K562 (cell line): ENCODE results near the gene MMP12. TPM values are rescaled to one million over a fixed set of nuclear protein-coding genes. Genes with fewer than 3 reads are reported as not detected.
"Not testable (repeated sequence)": the region's sequence is repeated elsewhere in the genome, so short reads cannot be mapped to it uniquely, and the experiment has no call there.

Source experiments
- ATAC-seq: fragments of 200-7000 bp; cut with Tn5 transposase; 3 replicates; pipeline ENCODE4 v1.9.1; 2020; ENCODE audit warnings: moderate library complexity
- BruUV-seq: library from RNA; stranded (reverse); fragments of 400-500 nt; replicated peaks from 2 replicates; lab custom pipeline; 2021; lab: Mats Ljungman, UMichigan
- CTCF ChIA-PET: fragments of 300-600 bp; formaldehyde crosslinking; extraction: SDS; loops from one replicate; lab custom pipeline; 2021; ENCODE audit warnings: low intra/inter-chr PET ratio; lab: Yijun Ruan, JAX
- POLR2A ChIA-PET: fragments of 300-600, 350-650 bp; sonication (Branson Sonifier 250); formaldehyde crosslinking; extraction: SDS; loops from one replicate; lab custom pipeline; 2021; ENCODE audit warnings: antibody characterized with exemption, inconsistent platforms; lab: Yijun Ruan, JAX
- DNase-seq, 4 experiments: peaks; one replicate each; pipeline versions ENCODE4 v3.0.0 to v3.0.0-alpha.2; 2011 to 2018; ENCODE audit warnings: low spot score in 3 of 4, mixed read lengths in 3 of 4; ENCODE audit errors: extremely low read depth in 1 of 4
- FAIRE-seq: peaks from 2 replicates; lab custom pipeline; 2011; peaks lifted over from hg19 to GRCh38; lab: Jason Lieb, UNC
- H2AFZ ChIP-seq: 2 replicates; pipeline ENCODE4 v1.6.0; 2011; ENCODE audit warnings: low read depth, low read length, control low read depth, inconsistent platforms
- H3K27ac ChIP-seq: fragments of 200-600 bp; 3 replicates; pipeline ENCODE4 v1.8.0; 2011; ENCODE audit warnings: low read depth, mild to moderate bottlenecking, control low read depth, inconsistent platforms, low read length, moderate library complexity, mixed read lengths; ENCODE audit errors: extremely low read depth
- H3K27me3 ChIP-seq, 2 experiments: fragments of 300-600 bp in 1 of 2; 2 replicates in 1 of 2; 3 replicates in 1 of 2; pipeline versions ENCODE4 v1.6.0 to v1.8.0; 2011; ENCODE audit warnings: inconsistent platforms in 2 of 2, low read length in 2 of 2, mild to moderate bottlenecking in 1 of 2, mixed read lengths in 1 of 2, moderate library complexity in 1 of 2; ENCODE audit not compliant: control insufficient read depth in 2 of 2, insufficient read depth in 2 of 2
- H3K36me3 ChIP-seq: fragments of 300-600 bp; 3 replicates; pipeline ENCODE4 v1.8.0; 2011; ENCODE audit warnings: mild to moderate bottlenecking, low read length, inconsistent platforms; ENCODE audit not compliant: control insufficient read depth, insufficient read depth
- H3K4me1 ChIP-seq, 2 experiments: fragments of 200-600 bp in 1 of 2; replicated peaks in 1 of 2; 2 replicates in 1 of 2; 3 replicates in 1 of 2; pipeline versions ENCODE4 v1.5.1 to v1.8.0; 2011; ENCODE audit warnings: inconsistent platforms in 2 of 2, low read length in 2 of 2, mild to moderate bottlenecking in 1 of 2, mixed read lengths in 1 of 2, moderate library complexity in 1 of 2; ENCODE audit not compliant: control insufficient read depth in 2 of 2, insufficient read depth in 2 of 2
- H3K4me2 ChIP-seq: 2 replicates; pipeline ENCODE4 v1.6.1; 2011; ENCODE audit warnings: low read length, control low read depth, inconsistent platforms, mixed read lengths; ENCODE audit not compliant: insufficient read depth
- H3K4me3 ChIP-seq: fragments of 200-600 bp; sonication (generic), shearing (Covaris generic); 2 replicates; pipeline ENCODE4 v1.5.1; 2016; ENCODE audit warnings: control low read depth, inconsistent platforms
- H3K79me2 ChIP-seq: fragments of 200-600 bp; 3 replicates; pipeline ENCODE4 v1.8.0; 2011; ENCODE audit warnings: low read length, inconsistent platforms; ENCODE audit not compliant: control insufficient read depth, insufficient read depth
- H3K9ac ChIP-seq, 2 experiments: 2 replicates each; pipeline versions ENCODE4 v1.6.0 to v1.6.1; 2011; ENCODE audit warnings: low read depth in 2 of 2, low read length in 2 of 2, control low read depth in 1 of 2, inconsistent platforms in 1 of 2, mild to moderate bottlenecking in 1 of 2, mixed read lengths in 1 of 2; ENCODE audit not compliant: insufficient read depth in 1 of 2
- H3K9me1 ChIP-seq: one replicate; pipeline ENCODE4 v1.6.0; 2011; ENCODE audit warnings: inconsistent platforms, mild to moderate bottlenecking, low read length, moderate library complexity; ENCODE audit not compliant: control insufficient read depth, insufficient read depth
- H3K9me3 ChIP-seq: replicated peaks from 2 replicates; pipeline ENCODE4 v1.5.1; 2011; ENCODE audit warnings: low read depth, low read length, inconsistent platforms; ENCODE audit not compliant: control insufficient read depth, insufficient read depth
- H4K20me1 ChIP-seq: replicated peaks from 2 replicates; pipeline ENCODE4 v1.6.1; 2011; ENCODE audit warnings: low read length, inconsistent platforms, mixed read lengths; ENCODE audit not compliant: control insufficient read depth, insufficient read depth
- ARID3A ChIP-seq: IDR thresholded peaks from 2 replicates; pipeline ENCODE4 v1.6.1; 2012; ENCODE audit warnings: low read depth, low read length, improper control_type of control experiment, borderline replicate concordance
- CBX5 ChIP-seq: IDR thresholded peaks from 2 replicates; pipeline ENCODE4 v1.6.1; 2014; ENCODE audit warnings: low read depth, borderline replicate concordance
- ELK3 ChIP-seq: fragments of 450-650 bp; formaldehyde crosslinking; IDR thresholded peaks from 2 replicates; pipeline ENCODE4 v1.4.0; 2020; ENCODE audit warnings: mild to moderate bottlenecking
- HNRNPK ChIP-seq: fragments of 200-400 bp; formaldehyde crosslinking; IDR thresholded peaks from one replicate; pipeline ENCODE4 v1.6.1; 2018; ENCODE audit warnings: mild to moderate bottlenecking, low read depth, low read length; ENCODE audit not compliant: poor library complexity, severe bottlenecking
- PURB ChIP-seq: sonication (generic); formaldehyde crosslinking; IDR thresholded peaks from 2 replicates; pipeline ENCODE4 v1.9.0; 2021; ENCODE audit warnings: low read depth, mild to moderate bottlenecking, missing genetic modification reagents
- THRAP3 ChIP-seq: fragments of 450-650 bp; IDR thresholded peaks from 2 replicates; pipeline ENCODE4 v1.6.1; 2016; ENCODE audit warnings: mild to moderate bottlenecking, inconsistent platforms, borderline replicate concordance
- XRCC3 ChIP-seq: fragments of 450-650 bp; IDR thresholded peaks from 2 replicates; pipeline ENCODE4 v1.6.1; 2017; ENCODE audit warnings: mild to moderate bottlenecking, moderate library complexity
- ZNF184 ChIP-seq: sonication (generic); formaldehyde crosslinking; IDR thresholded peaks from 2 replicates; pipeline ENCODE4 v1.5.0; 2020; ENCODE audit warnings: missing genetic modification reagents
- WGBS: fragments of 100-300 bp; shearing (Covaris generic); methylation state at CpG from one replicate; pipeline ENCODE4 v1.1.6; 2016; ENCODE audit warnings: low coverage, mixed read lengths; ENCODE audit not compliant: insufficient coverage; ENCODE audit errors: missing lambda C conversion rate; 5-methylcytosine and 5-hydroxymethylcytosine counted together
- in situ Hi-C: fragments of 300-500 bp; cut with MboI; formaldehyde crosslinking; loops from 4 replicates; pipeline ENCODE4 v1.15.0; 2018; ENCODE audit warnings: inconsistent platforms, mixed read lengths
- intact Hi-C: fragments of 100-400 bp; cut with micrococcal nuclease; formaldehyde crosslinking; loops from 2 replicates; pipeline ENCODE4 v1.14.2; 2022
- polyA plus RNA-seq, 8 experiments: library from polyadenylated mRNA; depleted of rRNA in 4 of 8; stranded (reverse) in 5 of 8; unstranded in 3 of 8; fragments of >200 nt; fragmentation: Nextera tagmentation in 2 of 8; fragmentation: Illumina TruSeq in 1 of 8; extraction: Ambion mirVana in 2 of 8; extraction: Trizol in 1 of 8; gene quantifications; 2 replicates each; pipeline versions ENCODE4 v1.2.1 to v1.2.3, GENCODE V29; 2011 to 2014; ENCODE audit warnings: inconsistent platforms in 1 of 8, missing spikeins in 1 of 8
- total RNA-seq, 7 experiments: library from RNA; depleted of rRNA in 6 of 7; stranded (reverse); fragments of >200 nt in 6 of 7; fragmentation: Illumina TruSeq in 2 of 7; extraction: Trizol in 2 of 7; gene quantifications; 2 replicates each; pipeline versions ENCODE4 v1.2.1 to v1.2.3, GENCODE V29; 2011 to 2021; ENCODE audit warnings: low replicate concordance in 1 of 7

Gene MMP12
- total and polyA plus RNA-seq, 9 of the 15 experiments (the other 6 are each of a cell fraction or from before 2014, with no cell fraction given) = not detected

- 0% methylated on average over 2 of the region's 2 CpGs for WGBS
- Histone ChIP-seq H3K4me2 (no peak overlapping the region), H4K20me1 (no peaks in the 10 kb centered on the region), H3K4me3 (no peak overlapping the region)
- FAIRE-seq = no peak
- TF ChIP-seq PURB (CRISPR knock-in tag) = no peak
- TF ChIP-seq CBX5 = no peak
- no peak for TF ChIP-seq HNRNPK
- TF ChIP-seq THRAP3 = no peak
- no peak for TF ChIP-seq XRCC3
- no peak for TF ChIP-seq ELK3 (CRISPR knock-in tag)
- TF ChIP-seq ZNF184 (CRISPR knock-in tag) = no peak
- TF ChIP-seq ARID3A = no peak
- TF ChIP-seq, all 486 proteins: peak for 0
- no peaks in the 10 kb centered on the region for H3K27me3 ChIP-seq
- no peak for ATAC-seq
- intact Hi-C loops = no loop called here
- POLR2A ChIA-PET = no interaction called here
- no peaks in the 10 kb centered on the region for H3K9me1 ChIP-seq
- H3K79me2 ChIP-seq = no peaks in the 10 kb centered on the region
- no peaks in the 10 kb centered on the region for H3K4me1 ChIP-seq
- no peaks in the 10 kb centered on the region for H3K9me3 ChIP-seq
- in situ Hi-C loops = no loop called here
- no TSS peak for BruUV-seq
- no peaks in the 10 kb centered on the region for H3K36me3 ChIP-seq
- no peak overlapping the region for H3K27ac ChIP-seq
- CTCF ChIA-PET = no interaction called here
- no peak overlapping the region for H2AFZ ChIP-seq
- no peak for DNase-seq
- no peak overlapping the region for H3K9ac ChIP-seq
Measured at GRCh38 chr11:102878595-102878994, 3.8 kb upstream of the MMP12 start.

GRCh38 chr11:102869354-102869964 lies 5.3 kb downstream of the MMP12 start:
- H3K79me2 ChIP-seq, H3K36me3 ChIP-seq, POLR2A ChIA-PET, H3K27me3 ChIP-seq, H2AFZ ChIP-seq, H3K9ac ChIP-seq, H3K9me1 ChIP-seq, BruUV-seq, H4K20me1 ChIP-seq, H3K9me3 ChIP-seq, H3K4me1 ChIP-seq, DNase-seq, H3K4me3 ChIP-seq, ATAC-seq, FAIRE-seq, intact Hi-C loops, CTCF ChIA-PET, H3K4me2 ChIP-seq, in situ Hi-C loops, H3K27ac ChIP-seq: not testable (repeated sequence)
- 0% methylated on average over 8 of the region's 8 CpGs for WGBS
